Activated T-cell treated with anti-CD3 and anti-CD28 coated beads, Interleukin-2, amount 50 U/mL, for 72 hours (primary cell): ENCODE data around the gene ZMYM4. TPM values are rescaled to one million over a fixed set of nuclear protein-coding genes. Genes with fewer than 3 reads are reported as not detected.

Source experiments
- ATAC-seq, 2 donors: fragments of 150-1000 bp; cut with Tn5 transposase; replicated peaks in 1 of 2; 2 replicates each; pipeline ENCODE4 v1.10.0; 2021; ENCODE audit warnings: moderate library complexity in 2 of 2, mild to moderate bottlenecking in 1 of 2
- DNase-seq, 2 donors: peaks; one replicate each; pipeline ENCODE4 v3.0.0; 2021 to 2022; ENCODE audit warnings: mixed read lengths in 1 of 2
- H3K27ac Mint-ChIP-seq: one replicate; pipeline ENCODE4 v1.8.0; 2022; ENCODE audit warnings: mild to moderate bottlenecking, moderate library complexity, mixed read lengths
- H3K27me3 Mint-ChIP-seq: one replicate; pipeline ENCODE4 v1.8.0; 2022; ENCODE audit warnings: low read depth, mixed read lengths
- H3K36me3 Mint-ChIP-seq, 2 donors: one replicate each; pipeline ENCODE4 v1.8.0; 2022; ENCODE audit warnings: mixed read lengths in 2 of 2, mild to moderate bottlenecking in 1 of 2; ENCODE audit not compliant: insufficient read depth in 2 of 2
- H3K4me1 Mint-ChIP-seq: one replicate; pipeline ENCODE4 v1.8.0; 2022; ENCODE audit warnings: low read depth, mixed read lengths
- H3K4me3 Mint-ChIP-seq, 2 donors: one replicate each; pipeline ENCODE4 v1.8.0; 2022; ENCODE audit warnings: mild to moderate bottlenecking in 2 of 2, mixed read lengths in 2 of 2, moderate library complexity in 2 of 2
- H3K9me3 Mint-ChIP-seq, 2 donors: one replicate each; pipeline ENCODE4 v1.8.0; 2022; ENCODE audit warnings: mixed read lengths in 2 of 2
- total RNA-seq, 2 donors: library from RNA; stranded (reverse); gene quantifications; one replicate each; pipeline ENCODE4 v1.2.3, GENCODE V29; 2022

The ZMYM4 gene
- total RNA-seq, 2 donors from 2014 or later, result 37.5 to 54.7 TPM

- no peak overlapping the region for H3K27ac Mint-ChIP-seq
- peaks cover 12% of the 10 kb centered on the region for H3K4me1 Mint-ChIP-seq
- peaks cover 24% of the 10 kb centered on the region for H3K27me3 Mint-ChIP-seq
- ATAC-seq, result no peak
- no peak overlapping the region for H3K4me3 Mint-ChIP-seq
- no peaks in the 10 kb centered on the region for H3K9me3 Mint-ChIP-seq
- no peaks in the 10 kb centered on the region for H3K36me3 Mint-ChIP-seq
- DNase-seq, result no peak
Measured at GRCh38 chr1:35261412-35262120, 6.9 kb upstream of the ZMYM4 start.

DNA sequence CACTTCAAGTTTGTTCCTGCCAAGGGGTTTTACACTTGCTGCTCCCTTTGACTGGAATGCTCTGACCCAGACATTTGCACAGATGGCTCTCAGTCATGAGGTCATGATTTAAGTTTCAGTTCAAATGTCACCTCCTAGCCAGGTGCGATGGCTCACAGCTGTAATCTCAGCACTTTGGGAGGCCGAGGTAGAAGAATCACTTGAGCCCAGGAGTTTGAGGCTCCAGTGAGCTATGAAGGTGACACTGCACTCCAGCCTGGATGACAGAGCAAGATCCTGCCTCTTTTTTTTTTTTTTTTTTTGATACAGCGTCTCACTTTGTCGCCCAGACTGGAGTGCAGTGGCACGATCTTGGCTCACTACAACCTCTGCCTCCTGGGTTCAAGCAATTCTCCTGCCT, 4.5 kb upstream of the ZMYM4 start:
- H3K27ac Mint-ChIP-seq, result no peak overlapping the region

DNA sequence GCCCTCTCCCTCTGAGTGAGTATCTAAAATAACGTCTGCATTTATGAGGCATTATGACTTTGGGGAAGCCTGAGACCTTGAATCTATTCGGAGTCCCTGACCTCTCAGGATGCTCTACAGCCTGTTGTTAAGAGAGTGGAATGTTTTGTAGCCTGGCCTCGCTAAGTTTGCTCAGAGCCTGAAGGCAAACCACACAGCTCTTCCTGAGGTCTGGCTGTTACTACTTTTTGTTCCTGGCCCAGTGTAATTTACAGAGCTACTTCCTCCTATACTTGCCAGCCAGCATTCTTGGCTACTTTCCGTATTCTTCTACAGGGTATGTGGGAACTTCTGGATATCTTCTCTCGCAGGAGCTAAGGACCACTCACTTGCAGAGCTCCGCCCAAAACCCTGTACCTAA, 3.6 kb upstream of the ZMYM4 start:
- peaks cover 5 to 7% of the 10 kb centered on the region in 2 donors for H3K36me3 Mint-ChIP-seq
- ATAC-seq (no peak), DNase-seq (no peak)
- peaks cover 24% of the 10 kb centered on the region for H3K27me3 Mint-ChIP-seq
- peaks cover 3 to 7% of the 10 kb centered on the region in 2 donors for H3K9me3 Mint-ChIP-seq
- peak overlapping the region; percentile 22 for H3K27ac Mint-ChIP-seq
- H3K4me3 Mint-ChIP-seq, result no peak overlapping the region
- H3K4me1 Mint-ChIP-seq, result peaks cover 29% of the 10 kb centered on the region

More for the DNA sequence above, 4.5 kb upstream of the ZMYM4 start:
- Mint-ChIP-seq H3K27me3 (peaks cover 24% of the 10 kb centered on the region), H3K36me3 (peaks cover 5 to 6% of the 10 kb centered on the region in 2 donors), H3K9me3 (peaks cover 3 to 7% of the 10 kb centered on the region in 2 donors), H3K4me1 (peaks cover 24% of the 10 kb centered on the region), H3K4me3 (no peak overlapping the region)
- DNase-seq (no peak), ATAC-seq (no peak)

- Mint-ChIP-seq H3K27me3 (peaks cover 24% of the 10 kb centered on the region), H3K4me3 (no peak overlapping the region), H3K9me3 (peaks cover 3 to 7% of the 10 kb centered on the region in 2 donors), H3K36me3 (peaks cover 5 to 7% of the 10 kb centered on the region in 2 donors), H3K4me1 (peaks cover 42% of the 10 kb centered on the region), H3K27ac (no peak overlapping the region)
- DNase-seq (no peak), ATAC-seq (no peak)
Measured at GRCh38 chr1:35266306-35266705, 2.2 kb upstream of the ZMYM4 start.

DNA sequence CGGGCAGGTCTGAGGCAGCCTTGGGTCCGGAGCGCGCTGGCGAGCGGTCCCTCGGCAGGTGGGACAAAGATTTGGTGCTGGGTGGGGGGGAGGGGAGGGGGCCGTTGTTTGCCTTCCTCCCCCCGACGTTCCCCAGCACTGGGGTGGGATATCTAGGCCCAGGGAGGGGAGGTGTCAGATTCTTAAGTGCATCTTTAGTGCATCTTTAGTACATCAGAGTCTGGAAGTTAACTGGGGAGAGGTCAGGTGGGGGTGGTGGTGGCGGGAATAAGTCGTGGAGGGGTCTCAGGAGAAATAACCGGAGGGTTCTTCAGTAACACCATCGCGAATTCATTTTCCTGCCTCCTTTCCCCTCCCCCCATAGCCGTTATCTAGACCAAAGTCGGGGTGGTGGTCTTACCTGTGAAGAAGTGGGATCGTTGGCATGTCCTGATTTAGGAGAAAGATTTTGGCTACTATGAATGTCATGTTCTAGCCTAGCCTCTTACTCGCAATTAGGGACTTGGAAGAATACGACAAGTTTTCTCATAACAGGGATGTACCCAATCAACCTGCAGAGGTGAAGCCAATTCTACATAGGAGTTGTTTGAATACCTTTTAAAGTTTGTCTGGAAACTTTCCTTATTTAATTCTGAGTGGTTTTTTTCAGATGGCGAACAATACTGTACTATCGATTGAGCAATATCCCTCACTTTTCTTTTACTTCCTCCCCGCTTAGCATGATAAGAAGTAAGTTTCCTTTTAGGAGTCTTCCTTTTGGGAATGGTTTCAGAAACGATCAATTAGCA, 886 bp downstream of the ZMYM4 start:
- H3K9me3 Mint-ChIP-seq, result peaks cover 3 to 7% of the 10 kb centered on the region in 2 donors
- H3K27ac Mint-ChIP-seq, result peak overlapping the region; percentile 87
- H3K27me3 Mint-ChIP-seq, result peaks cover 14% of the 10 kb centered on the region
- peaks cover 5 to 7% of the 10 kb centered on the region in 2 donors for H3K36me3 Mint-ChIP-seq
- ATAC-seq, result no peak
- peak overlapping the region; percentile 79 to 82 for H3K4me3 Mint-ChIP-seq
- peak in 1 of 2 donors; percentile 8 for DNase-seq
- peaks cover 55% of the 10 kb centered on the region for H3K4me1 Mint-ChIP-seq

DNA sequence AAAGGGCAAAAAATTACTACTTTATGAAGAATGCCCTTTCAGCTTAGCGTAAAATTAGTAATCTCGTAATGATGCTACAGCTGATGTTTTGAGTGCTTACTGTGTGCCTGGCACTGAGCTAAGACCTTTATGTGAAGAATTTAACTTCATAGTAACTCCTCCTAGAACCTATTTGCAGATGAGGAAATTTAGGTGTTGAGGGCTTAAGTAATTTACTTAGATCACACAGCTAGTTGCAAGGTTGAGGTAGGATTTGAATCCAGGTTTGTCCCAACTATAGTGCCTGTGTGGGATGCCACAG, 1.4 kb downstream of the ZMYM4 start:
- ATAC-seq, result no peak
- Mint-ChIP-seq H3K9me3 (peaks cover 3 to 7% of the 10 kb centered on the region in 2 donors), H3K4me3 (peak overlapping the region; percentile 79 to 82), H3K36me3 (peaks cover 5 to 7% of the 10 kb centered on the region in 2 donors), H3K27me3 (peaks cover 8% of the 10 kb centered on the region), H3K27ac (peak overlapping the region; percentile 87), H3K4me1 (peaks cover 55% of the 10 kb centered on the region)
- no peak for DNase-seq

GRCh38 chr1:35270836-35271235, 2.3 kb downstream of the ZMYM4 start:
- Mint-ChIP-seq H3K27ac (peak overlapping the region; percentile 57), H3K27me3 (no peaks in the 10 kb centered on the region), H3K9me3 (peaks cover 3 to 7% of the 10 kb centered on the region in 2 donors), H3K36me3 (peaks cover 5 to 7% of the 10 kb centered on the region in 2 donors), H3K4me1 (peaks cover 48% of the 10 kb centered on the region), H3K4me3 (peak overlapping the region; percentile 74 to 79)
- no peak for DNase-seq
- no peak for ATAC-seq

- Mint-ChIP-seq H3K9me3 (no peaks in the 10 kb centered on the region), H3K4me1 (peaks cover 36% of the 10 kb centered on the region), H3K36me3 (no peaks in the 10 kb centered on the region), H3K4me3 (no peak overlapping the region), H3K27me3 (no peaks in the 10 kb centered on the region), H3K27ac (no peak overlapping the region)
- no peak for DNase-seq
- no peak for ATAC-seq
Measured at GRCh38 chr1:35274197-35274596, 5.7 kb downstream of the ZMYM4 start.

DNA sequence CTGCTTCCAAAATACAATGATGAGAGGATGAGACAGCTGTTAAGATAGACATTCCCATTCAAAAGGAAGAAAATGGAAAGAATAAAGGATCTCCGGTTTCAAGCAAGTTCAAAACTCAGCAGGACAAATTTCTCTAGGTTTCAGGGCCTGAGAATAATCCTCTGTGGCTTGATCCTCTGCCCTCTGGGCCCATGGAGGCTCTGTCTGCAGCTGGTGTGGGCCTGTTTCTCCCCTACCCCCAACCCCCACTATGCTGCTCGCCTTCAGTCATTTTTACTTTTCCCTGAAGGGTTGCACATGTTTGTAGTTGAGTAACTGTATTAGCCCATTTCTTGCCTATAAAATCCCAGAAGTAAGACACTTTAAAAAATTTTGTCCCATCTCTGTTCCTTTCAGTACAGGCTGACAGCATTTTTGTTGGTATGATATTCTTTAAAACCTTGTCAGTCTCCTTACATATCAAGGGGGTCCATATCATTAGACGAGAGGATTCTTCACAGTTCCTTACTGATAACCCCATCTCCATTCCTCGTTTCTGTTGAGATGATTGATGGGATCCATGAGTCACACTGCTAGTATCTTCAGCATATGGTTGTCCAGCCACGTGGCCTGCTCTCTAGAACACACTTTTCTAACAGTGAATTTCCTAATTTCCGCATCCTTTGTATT, 10.5 kb downstream of the ZMYM4 start:
- H3K27me3 Mint-ChIP-seq, result no peaks in the 10 kb centered on the region
- ATAC-seq, result no peak
- H3K4me3 Mint-ChIP-seq, result no peak overlapping the region
- peaks cover 3 to 9% of the 10 kb centered on the region in 2 donors for H3K9me3 Mint-ChIP-seq
- no peak overlapping the region for H3K27ac Mint-ChIP-seq
- H3K36me3 Mint-ChIP-seq, result peaks cover 5 to 20% of the 10 kb centered on the region in 2 donors
- DNase-seq, result no peak
- H3K4me1 Mint-ChIP-seq, result peaks cover 5% of the 10 kb centered on the region

- no peak for ATAC-seq
- no peak for DNase-seq
- peak overlapping the region; percentile 85 for H3K27ac Mint-ChIP-seq
- H3K4me1 Mint-ChIP-seq, result peaks cover 3% of the 10 kb centered on the region
- H3K9me3 Mint-ChIP-seq, result peaks cover 3 to 11% of the 10 kb centered on the region in 2 donors
- H3K36me3 Mint-ChIP-seq, result peaks cover 8 to 26% of the 10 kb centered on the region in 2 donors
- H3K4me3 Mint-ChIP-seq, result no peak overlapping the region
- no peaks in the 10 kb centered on the region for H3K27me3 Mint-ChIP-seq
Measured at GRCh38 chr1:35279555-35279904, 11.0 kb downstream of the ZMYM4 start.

DNA sequence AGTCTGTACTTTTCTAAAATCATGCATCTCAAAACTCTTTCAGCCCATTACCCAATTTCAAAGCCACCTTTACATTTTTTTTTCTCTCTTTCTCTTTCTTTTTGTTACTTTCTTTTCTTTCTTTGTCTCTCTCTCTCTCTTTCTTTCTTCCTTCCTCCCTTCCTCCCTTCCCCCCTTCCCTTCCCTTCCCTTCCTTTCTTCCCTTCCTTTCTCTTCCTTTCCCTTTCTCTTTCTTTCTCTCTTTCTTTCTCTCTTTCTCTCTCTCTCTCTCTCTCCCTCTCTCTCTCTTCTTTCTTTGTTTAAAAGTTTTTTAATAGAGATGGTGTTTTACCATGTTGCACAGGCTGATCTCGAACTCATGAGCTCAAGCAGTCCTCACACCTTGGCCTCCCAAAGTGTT, 11.5 kb downstream of the ZMYM4 start:
- no peak overlapping the region for H3K4me3 Mint-ChIP-seq
- peaks cover 3 to 13% of the 10 kb centered on the region in 2 donors for H3K9me3 Mint-ChIP-seq
- H3K36me3 Mint-ChIP-seq, result peaks cover 11 to 29% of the 10 kb centered on the region in 2 donors
- no peak for ATAC-seq
- H3K27me3 Mint-ChIP-seq, result no peaks in the 10 kb centered on the region
- H3K4me1 Mint-ChIP-seq, result peaks cover 4% of the 10 kb centered on the region
- H3K27ac Mint-ChIP-seq, result peak overlapping the region; percentile 85
- no peak for DNase-seq

GRCh38 chr1:35281565-35281964, 13.1 kb downstream of the ZMYM4 start:
- H3K36me3 Mint-ChIP-seq, result peaks cover 11 to 29% of the 10 kb centered on the region in 2 donors

DNA sequence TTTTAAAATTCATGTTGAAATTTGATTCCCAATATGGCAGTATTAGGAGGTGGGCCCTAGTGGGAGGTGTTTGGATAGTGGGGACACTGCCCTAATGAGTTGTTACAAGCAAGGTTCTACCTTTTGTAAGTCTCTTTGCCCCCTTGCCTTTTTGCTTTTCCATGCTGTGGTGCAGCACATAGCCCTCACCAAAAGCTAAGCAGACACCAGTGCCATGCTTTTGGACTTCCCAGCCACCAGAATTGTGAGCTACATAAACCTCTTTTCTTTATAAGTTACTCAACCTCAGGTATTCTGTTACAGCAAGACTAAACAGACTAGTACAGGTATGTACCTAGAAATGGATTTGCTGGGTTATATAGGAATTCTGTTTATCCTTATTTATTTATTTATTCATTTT, 13.7 kb downstream of the ZMYM4 start:
- Mint-ChIP-seq H3K36me3 (peaks cover 13 to 29% of the 10 kb centered on the region in 2 donors), H3K27ac (no peak overlapping the region), H3K27me3 (no peaks in the 10 kb centered on the region), H3K4me3 (no peak overlapping the region), H3K9me3 (peaks cover 3 to 13% of the 10 kb centered on the region in 2 donors), H3K4me1 (peaks cover 24% of the 10 kb centered on the region)
- ATAC-seq (no peak), DNase-seq (no peak)

More at GRCh38 chr1:35281565-35281964, 13.1 kb downstream of the ZMYM4 start:
- no peak overlapping the region for H3K4me3 Mint-ChIP-seq
- H3K9me3 Mint-ChIP-seq, result peaks cover 3 to 13% of the 10 kb centered on the region in 2 donors
- no peaks in the 10 kb centered on the region for H3K27me3 Mint-ChIP-seq
- no peak for DNase-seq
- no peak overlapping the region for H3K27ac Mint-ChIP-seq
- no peak for ATAC-seq
- peaks cover 19% of the 10 kb centered on the region for H3K4me1 Mint-ChIP-seq
